ENCODE measurements around the gene SHB. TPM values are rescaled to one million over a fixed set of nuclear protein-coding genes. Genes with fewer than 3 reads are reported as not detected.

Gene SHB
- total RNA-seq, 2 experiments from 2014 or later, result 0.41 to 1.0 TPM

DNA sequence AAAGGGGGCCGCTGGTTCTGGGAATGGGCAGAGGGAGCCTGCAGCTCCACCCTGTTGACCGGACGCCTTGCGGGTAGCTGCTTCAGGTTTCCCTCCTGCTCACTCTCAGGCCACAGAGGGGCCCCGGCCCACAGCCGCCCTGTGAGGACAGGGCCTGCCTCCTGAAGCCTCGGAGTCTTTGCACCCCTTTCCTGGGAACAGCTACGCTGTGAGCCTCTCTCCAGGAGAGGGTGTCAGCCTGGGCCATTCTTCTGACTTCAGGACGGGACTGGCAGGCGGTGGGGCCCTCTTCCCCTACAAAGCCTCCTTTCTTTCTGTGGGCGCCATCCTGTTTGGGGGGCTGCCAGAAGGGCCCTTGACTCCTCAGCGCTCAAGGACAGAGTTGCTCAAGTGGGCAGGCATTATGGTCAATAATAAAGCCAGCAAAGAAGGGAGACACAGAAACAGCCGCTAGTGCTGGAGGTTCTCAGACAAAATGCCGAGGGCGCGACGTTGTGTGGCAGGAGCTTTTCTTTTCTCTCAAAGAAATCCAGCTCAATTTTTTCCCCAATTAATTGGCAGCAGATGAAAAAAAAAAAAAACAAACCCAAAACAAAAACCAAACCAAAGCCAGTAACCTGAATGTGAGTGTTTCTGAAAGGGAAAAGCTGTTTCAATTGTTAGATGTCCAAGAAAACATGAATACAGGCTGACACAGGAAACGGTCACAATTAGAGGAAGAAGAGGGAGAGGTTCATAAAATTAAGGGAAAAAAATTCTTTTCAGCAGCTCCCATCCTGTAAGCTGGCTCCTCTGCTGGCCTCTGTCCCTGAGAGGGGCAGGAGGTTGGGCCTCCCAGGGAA lies 152.3 kb downstream of the SHB start:
- no peak for DNase-seq (ENCODE audit: low spot score)
- no peaks in the 10 kb centered on the region for H3K9me2 ChIP-seq (ENCODE audit: insufficient read depth, low read length)
- H3K36me3 ChIP-seq (ENCODE audit: insufficient read depth, low read length), result no peaks in the 10 kb centered on the region
- H3K79me2 ChIP-seq (ENCODE audit: insufficient read depth, low read depth, low read length), result no peaks in the 10 kb centered on the region
- H3K9me3 ChIP-seq (ENCODE audit: low read length), result no peaks in the 10 kb centered on the region
- ChIA-PET POLR2A (no interaction called here), CTCF (ENCODE audit: unreplicated experiment) (no interaction called here)
- BruUV-seq (replicated peaks), result no TSS peak
- H3K27ac ChIP-seq (ENCODE audit: low read depth, low read length, poor library complexity, severe bottlenecking), result no peak overlapping the region
- H3K4me3 ChIP-seq (ENCODE audit: low read depth, low read length, poor library complexity, severe bottlenecking), result no peak overlapping the region
- peaks cover 9% of the 10 kb centered on the region for H3K4me1 ChIP-seq (ENCODE audit: insufficient read depth, low read length, poor library complexity, severe bottlenecking)
- no peak overlapping the region for H2AFZ ChIP-seq (ENCODE audit: low read length)
- H3K4me2 ChIP-seq (ENCODE audit: low read length), result no peak overlapping the region
- TF ChIP-seq, protein P1, sequence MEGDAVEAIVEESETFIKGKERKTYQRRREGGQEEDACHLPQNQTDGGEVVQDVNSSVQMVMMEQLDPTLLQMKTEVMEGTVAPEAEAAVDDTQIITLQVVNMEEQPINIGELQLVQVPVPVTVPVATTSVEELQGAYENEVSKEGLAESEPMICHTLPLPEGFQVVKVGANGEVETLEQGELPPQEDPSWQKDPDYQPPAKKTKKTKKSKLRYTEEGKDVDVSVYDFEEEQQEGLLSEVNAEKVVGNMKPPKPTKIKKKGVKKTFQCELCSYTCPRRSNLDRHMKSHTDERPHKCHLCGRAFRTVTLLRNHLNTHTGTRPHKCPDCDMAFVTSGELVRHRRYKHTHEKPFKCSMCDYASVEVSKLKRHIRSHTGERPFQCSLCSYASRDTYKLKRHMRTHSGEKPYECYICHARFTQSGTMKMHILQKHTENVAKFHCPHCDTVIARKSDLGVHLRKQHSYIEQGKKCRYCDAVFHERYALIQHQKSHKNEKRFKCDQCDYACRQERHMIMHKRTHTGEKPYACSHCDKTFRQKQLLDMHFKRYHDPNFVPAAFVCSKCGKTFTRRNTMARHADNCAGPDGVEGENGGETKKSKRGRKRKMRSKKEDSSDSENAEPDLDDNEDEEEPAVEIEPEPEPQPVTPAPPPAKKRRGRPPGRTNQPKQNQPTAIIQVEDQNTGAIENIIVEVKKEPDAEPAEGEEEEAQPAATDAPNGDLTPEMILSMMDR (conservative IDR thresholded peaks at IDR 0.05; ENCODE audit: low read length), result no peak
- TF ChIP-seq EZH2phosphoT487 (IDR thresholded peaks at IDR 0.05; ENCODE audit: borderline replicate concordance, low read depth, low read length), result no peak
- intact Hi-C loops (cut with micrococcal nuclease; ENCODE audit: unreplicated experiment), result loop anchor here (10.0 kb wide), 1 partner anchor 348 kb away; no protein-coding TSS in a partner anchor
- H4K20me1 ChIP-seq (ENCODE audit: insufficient read depth, low read length), result no peaks in the 10 kb centered on the region

GRCh38 chr9:37915911-37916470 lies 153.0 kb downstream of the SHB start:
- TF ChIP-seq, protein P1 (conservative IDR thresholded peaks at IDR 0.05; ENCODE audit: low read length), result no peak
- TF ChIP-seq EZH2phosphoT487 (IDR thresholded peaks at IDR 0.05; ENCODE audit: borderline replicate concordance, low read depth, low read length), result no peak
- intact Hi-C loops (cut with micrococcal nuclease; ENCODE audit: unreplicated experiment), result loop anchor here (10.0 kb wide), 1 partner anchor 349 kb away; no protein-coding TSS in a partner anchor
- BruUV-seq (replicated peaks), result no TSS peak
- Histone ChIP-seq H3K79me2 (ENCODE audit: insufficient read depth, low read depth, low read length) (no peaks in the 10 kb centered on the region), H3K9me2 (ENCODE audit: insufficient read depth, low read length) (no peaks in the 10 kb centered on the region), H3K4me2 (ENCODE audit: low read length) (no peak overlapping the region), H3K4me1 (ENCODE audit: insufficient read depth, low read length, poor library complexity, severe bottlenecking) (peaks cover 9% of the 10 kb centered on the region), H3K4me3 (ENCODE audit: low read depth, low read length, poor library complexity, severe bottlenecking) (no peak overlapping the region), H3K27ac (ENCODE audit: low read depth, low read length, poor library complexity, severe bottlenecking) (no peak overlapping the region), H3K36me3 (ENCODE audit: insufficient read depth, low read length) (no peaks in the 10 kb centered on the region), H3K9me3 (ENCODE audit: low read length) (no peaks in the 10 kb centered on the region), H2AFZ (ENCODE audit: low read length) (no peak overlapping the region), H4K20me1 (ENCODE audit: insufficient read depth, low read length) (no peaks in the 10 kb centered on the region)
- DNase-seq (ENCODE audit: low spot score), result no peak
- CTCF ChIA-PET (ENCODE audit: unreplicated experiment), result no interaction called here
- POLR2A ChIA-PET, result interaction anchor here (0.6 kb wide), 1 partner anchor 25 kb away, joined by 3 read pairs; no protein-coding TSS in a partner anchor
